ENCODE measurements around the gene KLHL30. TPM values are rescaled to one million over a fixed set of nuclear protein-coding genes. Genes with fewer than 3 reads are reported as not detected.

KLHL30 gene
- total and polyA plus RNA-seq, 4 experiments from 2014 or later: not detected

- Histone ChIP-seq H3K4me1 (ENCODE audit: insufficient read depth, low read length) (no peaks in the 10 kb centered on the region), H3K4me3 (ENCODE audit: low read length in 2 of 2) (no peak overlapping the region), H3K36me3 (ENCODE audit: insufficient read depth, low read length) (no peaks in the 10 kb centered on the region), H3K27me3 (ENCODE audit: insufficient read depth, low read length) (no peaks in the 10 kb centered on the region), H3K27ac (ENCODE audit: low read depth, low read length) (no peak overlapping the region), H3K9me3 (ENCODE audit: control insufficient read depth in 1 of 2, low read length in 2 of 2) (no peaks in the 10 kb centered on the region)
- DNase-seq: no peak
- CTCF ChIA-PET (ENCODE audit: partially characterized antibody): no interaction called here
- Mint-ChIP-seq H3K4me1 (peaks cover 0 to 2% (median 0%) of the 10 kb centered on the region in 4 donors), H3K27me3 (no peaks in the 10 kb centered on the region), H3K36me3 (peaks cover 5 to 12% of the 10 kb centered on the region in 2 donors), H3K27ac (peak overlapping the region in 2 of 7 donors; percentile 32 to 47), H3K4me3 (no peak overlapping the region), H3K9me3 (no peaks in the 10 kb centered on the region)
- POLR2A ChIA-PET (ENCODE audit: partially characterized antibody): no interaction called here
- intact Hi-C loops (cut with micrococcal nuclease): no loop called here
Observed at GRCh38 chr2:238095143-238095542, 43.3 kb upstream of the KLHL30 start.

GRCh38 chr2:238096311-238097011, 42.0 kb upstream of the KLHL30 start:
- H3K27me3 ChIP-seq (ENCODE audit: insufficient read depth, low read length): no peaks in the 10 kb centered on the region
- POLR2A ChIA-PET (ENCODE audit: partially characterized antibody): no interaction called here
- H3K27ac ChIP-seq (ENCODE audit: low read depth, low read length): no peak overlapping the region
- H3K4me3 ChIP-seq (ENCODE audit: low read length in 2 of 2): no peak overlapping the region
- peaks cover 0 to 2% (median 0%) of the 10 kb centered on the region in 4 donors for H3K4me1 Mint-ChIP-seq
- no peaks in the 10 kb centered on the region for H3K4me1 ChIP-seq (ENCODE audit: insufficient read depth, low read length)
- DNase-seq: no peak
- no peaks in the 10 kb centered on the region for H3K27me3 Mint-ChIP-seq
- H3K9me3 ChIP-seq (ENCODE audit: control insufficient read depth in 1 of 2, low read length in 2 of 2): no peaks in the 10 kb centered on the region
- H3K36me3 Mint-ChIP-seq: peaks cover 1 to 7% of the 10 kb centered on the region in 2 donors
- H3K27ac Mint-ChIP-seq: no peak overlapping the region
- CTCF ChIA-PET (ENCODE audit: partially characterized antibody): no interaction called here
- intact Hi-C loops (cut with micrococcal nuclease): no loop called here
- H3K36me3 ChIP-seq (ENCODE audit: insufficient read depth, low read length): no peaks in the 10 kb centered on the region
- H3K4me3 Mint-ChIP-seq: no peak overlapping the region
- H3K9me3 Mint-ChIP-seq: no peaks in the 10 kb centered on the region

- DNase-seq: no peak
Observed at GRCh38 chr2:238097201-238097987, 41.1 kb upstream of the KLHL30 start.

GRCh38 chr2:238097988-238098871, 40.2 kb upstream of the KLHL30 start:
- no peaks in the 10 kb centered on the region for H3K27me3 ChIP-seq (ENCODE audit: insufficient read depth, low read length)
- no peak overlapping the region for H3K4me3 ChIP-seq (ENCODE audit: low read length in 2 of 2)
- Mint-ChIP-seq H3K27ac (no peak overlapping the region), H3K36me3 (peaks cover 0 to 7% of the 10 kb centered on the region in 2 donors), H3K4me1 (peaks cover 0 to 2% (median 0%) of the 10 kb centered on the region in 4 donors), H3K9me3 (no peaks in the 10 kb centered on the region), H3K4me3 (no peak overlapping the region), H3K27me3 (no peaks in the 10 kb centered on the region)
- intact Hi-C loops (cut with micrococcal nuclease): no loop called here
- peak in 2 of 5 donors; percentile 10 to 11 for DNase-seq
- H3K9me3 ChIP-seq (ENCODE audit: control insufficient read depth in 1 of 2, low read length in 2 of 2): no peaks in the 10 kb centered on the region
- POLR2A ChIA-PET (ENCODE audit: partially characterized antibody): no interaction called here
- H3K36me3 ChIP-seq (ENCODE audit: insufficient read depth, low read length): no peaks in the 10 kb centered on the region
- no peaks in the 10 kb centered on the region for H3K4me1 ChIP-seq (ENCODE audit: insufficient read depth, low read length)
- no peak overlapping the region for H3K27ac ChIP-seq (ENCODE audit: low read depth, low read length)
- CTCF ChIA-PET (ENCODE audit: partially characterized antibody): no interaction called here

More at GRCh38 chr2:238097201-238097987, 41.1 kb upstream of the KLHL30 start:
- Mint-ChIP-seq H3K36me3 (peaks cover 0 to 7% of the 10 kb centered on the region in 2 donors), H3K4me1 (peaks cover 0 to 2% (median 0%) of the 10 kb centered on the region in 4 donors), H3K27me3 (no peaks in the 10 kb centered on the region), H3K4me3 (no peak overlapping the region), H3K27ac (peak overlapping the region in 1 of 7 donors; percentile 53), H3K9me3 (no peaks in the 10 kb centered on the region)
- intact Hi-C loops (cut with micrococcal nuclease): no loop called here
- H3K27me3 ChIP-seq (ENCODE audit: insufficient read depth, low read length): no peaks in the 10 kb centered on the region
- no peak overlapping the region for H3K4me3 ChIP-seq (ENCODE audit: low read length in 2 of 2)
- H3K27ac ChIP-seq (ENCODE audit: low read depth, low read length): no peak overlapping the region
- no peaks in the 10 kb centered on the region for H3K4me1 ChIP-seq (ENCODE audit: insufficient read depth, low read length)
- ChIA-PET CTCF (ENCODE audit: partially characterized antibody) (no interaction called here), POLR2A (ENCODE audit: partially characterized antibody) (no interaction called here)
- no peaks in the 10 kb centered on the region for H3K36me3 ChIP-seq (ENCODE audit: insufficient read depth, low read length)
- H3K9me3 ChIP-seq (ENCODE audit: control insufficient read depth in 1 of 2, low read length in 2 of 2): no peaks in the 10 kb centered on the region

- POLR2A ChIA-PET (ENCODE audit: partially characterized antibody): no interaction called here
- CTCF ChIA-PET (ENCODE audit: partially characterized antibody): no interaction called here
- no peak for DNase-seq
- Histone ChIP-seq H3K27ac (ENCODE audit: low read depth, low read length) (no peak overlapping the region), H3K27me3 (ENCODE audit: insufficient read depth, low read length) (no peaks in the 10 kb centered on the region), H3K36me3 (ENCODE audit: insufficient read depth, low read length) (no peaks in the 10 kb centered on the region), H3K9me3 (ENCODE audit: control insufficient read depth in 1 of 2, low read length in 2 of 2) (no peaks in the 10 kb centered on the region), H3K4me3 (ENCODE audit: low read length in 2 of 2) (no peak overlapping the region), H3K4me1 (ENCODE audit: insufficient read depth, low read length) (no peaks in the 10 kb centered on the region)
- Mint-ChIP-seq H3K9me3 (no peaks in the 10 kb centered on the region), H3K4me1 (peaks cover 0 to under 1% (median 0%) of the 10 kb centered on the region in 4 donors), H3K27ac (peak overlapping the region in 2 of 7 donors; percentile 22 to 27), H3K36me3 (peaks cover 0 to 7% of the 10 kb centered on the region in 2 donors), H3K27me3 (no peaks in the 10 kb centered on the region), H3K4me3 (no peak overlapping the region)
- intact Hi-C loops (cut with micrococcal nuclease): no loop called here
Observed at GRCh38 chr2:238098901-238099713, 39.4 kb upstream of the KLHL30 start.

GRCh38 chr2:238099714-238100048, 38.8 kb upstream of the KLHL30 start:
- Mint-ChIP-seq H3K36me3 (peaks cover 0 to 6% of the 10 kb centered on the region in 2 donors), H3K27ac (no peak overlapping the region), H3K9me3 (no peaks in the 10 kb centered on the region), H3K27me3 (no peaks in the 10 kb centered on the region), H3K4me1 (no peaks in the 10 kb centered on the region), H3K4me3 (no peak overlapping the region)
- no peak for DNase-seq
- Histone ChIP-seq H3K27me3 (ENCODE audit: insufficient read depth, low read length) (no peaks in the 10 kb centered on the region), H3K36me3 (ENCODE audit: insufficient read depth, low read length) (no peaks in the 10 kb centered on the region), H3K27ac (ENCODE audit: low read depth, low read length) (no peak overlapping the region), H3K4me1 (ENCODE audit: insufficient read depth, low read length) (no peaks in the 10 kb centered on the region), H3K4me3 (ENCODE audit: low read length in 2 of 2) (no peak overlapping the region), H3K9me3 (ENCODE audit: control insufficient read depth in 1 of 2, low read length in 2 of 2) (no peaks in the 10 kb centered on the region)
- intact Hi-C loops (cut with micrococcal nuclease): no loop called here
- CTCF ChIA-PET (ENCODE audit: partially characterized antibody): no interaction called here
- POLR2A ChIA-PET (ENCODE audit: partially characterized antibody): no interaction called here
